Tibial artery (tissue), 4 donors: Measurements from ENCODE around the gene CDKN2C.

Source experiments
- DNase-seq, 2 donors: peaks; one replicate each; pipeline ENCODE4 v3.0.0-alpha.2; 2019
- H3K27ac ChIP-seq, 2 donors: fragments of 200-600 bp; sonication (generic) in 1 of 2; 1 replicate in 1 of 2; 2 replicates in 1 of 2; pipeline ENCODE4 v1.5.1; 2018 to 2019; ENCODE audit warnings: mild to moderate bottlenecking in 1 of 2
- H3K27me3 ChIP-seq, 2 donors: fragments of 200-600 bp; sonication (generic) in 1 of 2; one replicate each; pipeline versions ENCODE4 v1.5.1 to v1.6.0; 2016 to 2019
- H3K36me3 ChIP-seq, 3 donors: fragments of 200-600 bp; sonication (generic) in 2 of 3; one replicate each; pipeline ENCODE4 v1.5.1; 2016 to 2019; ENCODE audit warnings: mild to moderate bottlenecking in 2 of 3
- H3K4me1 ChIP-seq, 4 donors: fragments of 200-600 bp; sonication (generic) in 2 of 4; 1 replicate in 3 of 4; 2 replicates in 1 of 4; pipeline ENCODE4 v1.5.1; 2016 to 2019
- H3K4me3 ChIP-seq, 2 donors: fragments of 200-600 bp; sonication (generic) in 1 of 2; 1 replicate in 1 of 2; 2 replicates in 1 of 2; pipeline ENCODE4 v1.5.1; 2018 to 2019; ENCODE audit warnings: mild to moderate bottlenecking in 2 of 2
- H3K9me3 ChIP-seq, 3 donors: fragments of 200-600 bp; sonication (generic) in 1 of 3; one replicate each; pipeline ENCODE4 v1.5.1; 2016 to 2019
- CTCF ChIP-seq, 2 experiments: fragments of 200-600 bp in 1 of 2; fragments of 450-650 bp in 1 of 2; IDR thresholded peaks; one replicate each; pipeline ENCODE4 v1.5.1; 2017 to 2019; ENCODE audit warnings: antibody characterized with exemption in 2 of 2, mild to moderate bottlenecking in 1 of 2, moderate library complexity in 1 of 2
- intact Hi-C: fragments of 100-400 bp; cut with DNase I; formaldehyde crosslinking; loops from one replicate; pipeline ENCODE4 v1.15.0; 2023; ENCODE audit warnings: low total_unique reads

The CDKN2C gene

GRCh38 chr1:50959303-50959912 is 10.6 kb upstream of the CDKN2C start:
- H3K36me3 ChIP-seq = no peaks in the 10 kb centered on the region
- peak in 1 of 2 donors; percentile 35 for DNase-seq
- H3K9me3 ChIP-seq = no peaks in the 10 kb centered on the region
- peaks cover 0 to 20% (median 11%) of the 10 kb centered on the region in 4 donors for H3K4me1 ChIP-seq
- no peaks in the 10 kb centered on the region for H3K27me3 ChIP-seq
- TF ChIP-seq CTCF (IDR thresholded peaks at IDR 0.05) = no peak
- H3K27ac ChIP-seq = peak overlapping the region; percentile 70 to 88
- H3K4me3 ChIP-seq = peak overlapping the region; percentile 71 to 79
- intact Hi-C loops = no loop called here

GRCh38 chr1:50959913-50960844 is 9.9 kb upstream of the CDKN2C start, which contains the start of gene FAF1:
FAF1 (minus strand) TSS chr1:50960267; CDS start chr1:50959811, 456 bp downstream.
- Histone ChIP-seq H3K27me3 (no peaks in the 10 kb centered on the region), H3K36me3 (no peaks in the 10 kb centered on the region), H3K27ac (peak within 1 kb of the TSS; percentile 70 to 88), H3K9me3 (no peaks in the 10 kb centered on the region), H3K4me3 (peak within 1 kb of the TSS; percentile 71 to 79), H3K4me1 (peaks cover 0 to 20% (median 11%) of the 10 kb centered on the region in 4 donors)
- intact Hi-C loops = loop anchor here (10.0 kb wide), 1 partner anchor 1095 kb away; the partner anchor contains the start of genes BTF3L4 and TXNDC12
- peak; percentile 97 to 98 for DNase-seq
- TF ChIP-seq CTCF (IDR thresholded peaks at IDR 0.05) = peak; percentile 34 to 56

GRCh38 chr1:50964863-50965262 is 5.2 kb upstream of the CDKN2C start:
- peak overlapping the region in 1 of 2 donors; percentile 100 for H3K27ac ChIP-seq
- intact Hi-C loops = loop anchor here (10.0 kb wide), 1 partner anchor 1090 kb away; the partner anchor contains the start of genes BTF3L4 and TXNDC12
- H3K27me3 ChIP-seq = no peaks in the 10 kb centered on the region
- no peak overlapping the region for H3K4me3 ChIP-seq
- no peaks in the 10 kb centered on the region for H3K9me3 ChIP-seq
- DNase-seq = no peak
- no peaks in the 10 kb centered on the region for H3K36me3 ChIP-seq
- H3K4me1 ChIP-seq = peaks cover 0 to 19% (median 2%) of the 10 kb centered on the region in 4 donors
- TF ChIP-seq CTCF (IDR thresholded peaks at IDR 0.05) = no peak

GRCh38 chr1:50966991-50967390 is 3.1 kb upstream of the CDKN2C start:
- Histone ChIP-seq H3K4me3 (peak overlapping the region; percentile 96 to 98), H3K4me1 (peaks cover 0 to 13% (median 0%) of the 10 kb centered on the region in 4 donors), H3K9me3 (no peaks in the 10 kb centered on the region), H3K27ac (peak overlapping the region; percentile 99 to 100), H3K27me3 (no peaks in the 10 kb centered on the region), H3K36me3 (no peaks in the 10 kb centered on the region)
- TF ChIP-seq CTCF (IDR thresholded peaks at IDR 0.05) = no peak
- no peak for DNase-seq
- intact Hi-C loops = loop anchor here (10.0 kb wide), 1 partner anchor 1088 kb away; the partner anchor contains the start of genes BTF3L4 and TXNDC12

GRCh38 chr1:50967416-50968157 is 2.5 kb upstream of the CDKN2C start:
- Histone ChIP-seq H3K36me3 (no peaks in the 10 kb centered on the region), H3K4me3 (peak overlapping the region; percentile 96 to 98), H3K4me1 (peaks cover 0 to 13% (median 0%) of the 10 kb centered on the region in 4 donors), H3K27me3 (no peaks in the 10 kb centered on the region), H3K27ac (peak overlapping the region; percentile 99 to 100), H3K9me3 (no peaks in the 10 kb centered on the region)
- peak in 1 of 2 experiments; percentile 5 for TF ChIP-seq CTCF (IDR thresholded peaks at IDR 0.05)
- intact Hi-C loops = loop anchor here (10.0 kb wide), 1 partner anchor 1087 kb away; the partner anchor contains the start of genes BTF3L4 and TXNDC12
- DNase-seq = no peak
